Astrocyte (in vitro differentiated cells and primary cell): ENCODE measurements around the gene MYO5A.

Experiments
- CTCF ChIP-seq: IDR thresholded peaks from 2 replicates; pipeline ENCODE4 v1.5.1; 2011; ENCODE audit warnings: low read depth, mild to moderate bottlenecking, inconsistent platforms, low read length, moderate library complexity; ENCODE audit not compliant: insufficient read depth
- EZH2 ChIP-seq: IDR thresholded peaks from 2 replicates; pipeline ENCODE4 v1.6.1; 2012; ENCODE audit warnings: mild to moderate bottlenecking, low read length, inconsistent platforms; ENCODE audit not compliant: insufficient read depth

- TF ChIP-seq CTCF (no peak), EZH2 (no peak)
Measured at GRCh38 chr15:52288051-52288942, 240.4 kb downstream of the MYO5A start.
